GM12878 (cell line): ENCODE results near the gene CUTC. TPM values are rescaled to one million over a fixed set of nuclear protein-coding genes. Genes with fewer than 3 reads are reported as not detected.

Experiments
- ATAC-seq: fragments of 200-7000 bp; cut with Tn5 transposase; 3 replicates; pipeline ENCODE4 v1.9.1; 2020; ENCODE audit warnings: mild to moderate bottlenecking, moderate library complexity
- BruUV-seq: library from RNA; stranded (reverse); fragments of 400-500 nt; replicated peaks from 2 replicates; lab custom pipeline; 2021; lab: Mats Ljungman, UMichigan
- CTCF ChIA-PET: fragments of 300-600 bp; sonication (Branson Sonifier 250); formaldehyde crosslinking; extraction: SDS; loops from one replicate; lab custom pipeline; 2021; ENCODE audit warnings: inconsistent platforms; lab: Yijun Ruan, JAX
- POLR2A ChIA-PET: fragments of 350-600 bp; formaldehyde crosslinking; extraction: SDS; loops from one replicate; lab custom pipeline; 2021; ENCODE audit warnings: inconsistent platforms; lab: Charles Lee
- RAD21 ChIA-PET: fragments of 300-600 bp; sonication (Branson Sonifier 250); formaldehyde crosslinking; loops from one replicate; lab custom pipeline; 2023; ENCODE audit warnings: antibody characterized with exemption; ENCODE audit not compliant: unreplicated experiment; lab: Charles Lee
- SMC1A ChIA-PET: fragments of 300-600 bp; sonication (Branson Sonifier 250); formaldehyde crosslinking; loops from one replicate; lab custom pipeline; 2023; ENCODE audit not compliant: unreplicated experiment, uncharacterized antibody; lab: Charles Lee
- DNase-seq: peaks from one replicate; pipeline ENCODE4 v3.0.0-alpha.2; 2011; ENCODE audit warnings: low read depth, low spot score
- FAIRE-seq: peaks from 3 replicates; lab custom pipeline; 2011; peaks lifted over from hg19 to GRCh38; lab: Jason Lieb, UNC
- H2AFZ ChIP-seq: 2 replicates; pipeline ENCODE4 v1.6.0; 2011; ENCODE audit warnings: low read depth, low read length, control low read depth; ENCODE audit not compliant: control insufficient read depth
- H3K27ac ChIP-seq: 2 replicates; pipeline ENCODE4 v1.5.1; 2011; ENCODE audit warnings: control low read depth; ENCODE audit not compliant: control insufficient read depth, insufficient read depth
- H3K27me3 ChIP-seq, 2 experiments: replicated peaks in 1 of 2; 2 replicates each; pipeline versions ENCODE4 v1.6.0 to v1.6.1; 2011; ENCODE audit warnings: low read length in 1 of 2; ENCODE audit not compliant: control insufficient read depth in 2 of 2, insufficient read depth in 2 of 2
- H3K36me3 ChIP-seq, 2 experiments: 2 replicates each; pipeline ENCODE4 v1.5.1; 2011; ENCODE audit warnings: low read length in 1 of 2; ENCODE audit not compliant: control insufficient read depth in 2 of 2, insufficient read depth in 2 of 2
- H3K4me1 ChIP-seq: 2 replicates; pipeline ENCODE4 v1.6.1; 2011; ENCODE audit warnings: mild to moderate bottlenecking, low read length, moderate library complexity, mixed read lengths; ENCODE audit not compliant: control insufficient read depth, insufficient read depth
- H3K4me2 ChIP-seq: 2 replicates; pipeline ENCODE4 v1.6.0; 2011; ENCODE audit warnings: control low read depth; ENCODE audit not compliant: control insufficient read depth, insufficient read depth
- H3K4me3 ChIP-seq: fragments of 200-600 bp; sonication (generic); 2 replicates; pipeline ENCODE4 v1.5.1; 2016
- H3K79me2 ChIP-seq: 2 replicates; pipeline ENCODE4 v1.6.0; 2011; ENCODE audit warnings: low read length; ENCODE audit not compliant: control insufficient read depth, insufficient read depth
- H3K9ac ChIP-seq: 2 replicates; pipeline ENCODE4 v1.8.0; 2011; ENCODE audit warnings: low read length, control low read depth, mixed read lengths; ENCODE audit not compliant: control insufficient read depth, insufficient read depth
- H3K9me3 ChIP-seq: replicated peaks from 3 replicates; pipeline ENCODE4 v1.5.1; 2011; ENCODE audit warnings: mild to moderate bottlenecking, low read length; ENCODE audit not compliant: control insufficient read depth, insufficient read depth
- H4K20me1 ChIP-seq: 2 replicates; pipeline ENCODE4 v1.6.0; 2011; ENCODE audit not compliant: control insufficient read depth, insufficient read depth
- BCL3 ChIP-seq: IDR thresholded peaks from 2 replicates; pipeline ENCODE4 v1.6.1; 2011; ENCODE audit warnings: borderline replicate concordance, low read depth, mild to moderate bottlenecking, moderate library complexity, low read length; ENCODE audit not compliant: insufficient read depth, poor library complexity, severe bottlenecking
- CHD2 ChIP-seq: IDR thresholded peaks from 2 replicates; pipeline ENCODE4 v1.6.1; 2011; ENCODE audit warnings: low read depth, low read length, improper control_type of control experiment, borderline replicate concordance
- ZBTB40 ChIP-seq: fragments of 450-650 bp; IDR thresholded peaks from 2 replicates; pipeline ENCODE4 v1.6.1; 2016; ENCODE audit warnings: mild to moderate bottlenecking, moderate library complexity, borderline replicate concordance
- ZNF207 ChIP-seq: fragments of 450-650 bp; IDR thresholded peaks from 2 replicates; pipeline ENCODE4 v1.6.1; 2014; ENCODE audit warnings: antibody characterized with exemption, mild to moderate bottlenecking, borderline replicate concordance
- WGBS: methylation state at CpG from one replicate; pipeline ENCODE4 v1.1.6; 2016; ENCODE audit warnings: low lambda C conversion rate; ENCODE audit not compliant: insufficient replicate concordance, insufficient coverage; ENCODE audit errors: missing lambda C conversion rate; 5-methylcytosine and 5-hydroxymethylcytosine counted together
- in situ Hi-C: fragments of 300-500 bp; cut with MboI; formaldehyde crosslinking; loops from 9 replicates; pipeline ENCODE4 v1.14.3; 2018; ENCODE audit warnings: mixed read lengths
- intact Hi-C: fragments of 100-400 bp; cut with micrococcal nuclease; formaldehyde crosslinking; loops from one replicate; pipeline ENCODE4 v1.14.2; 2022; ENCODE audit not compliant: unreplicated experiment
- polyA plus RNA-seq, 11 experiments: library from polyadenylated mRNA; depleted of rRNA in 4 of 11; unstranded in 6 of 11; stranded (reverse) in 5 of 11; fragments of >200 nt; fragmentation: Nextera tagmentation in 4 of 11; fragmentation: Illumina TruSeq in 1 of 11; extraction: Ambion mirVana in 4 of 11; extraction: Trizol in 1 of 11; gene quantifications; 1 replicate in 1 of 11; 2 replicates in 10 of 11; pipeline versions ENCODE4 v1.2.1 to v1.2.3, GENCODE V29; 2011 to 2016; ENCODE audit warnings: inconsistent platforms in 2 of 11, missing spikeins in 2 of 11, low read depth in 1 of 11
- total RNA-seq, 4 experiments: library from RNA; depleted of rRNA in 3 of 4; stranded (reverse); fragments of >200 nt in 3 of 4; fragmentation: Illumina TruSeq in 1 of 4; extraction: Trizol in 1 of 4; gene quantifications; 2 replicates each; pipeline versions ENCODE4 v1.2.1 to v1.2.3, GENCODE V29; 2013 to 2021
- TF ChIP-seq, protein P1 (sequence below): fragments of 450-650 bp; IDR thresholded peaks from 2 replicates; pipeline ENCODE4 v1.6.1; 2017; ENCODE audit warnings: antibody characterized with exemption, mild to moderate bottlenecking, moderate library complexity

CUTC gene
- total and polyA plus RNA-seq, 10 of the 15 experiments (the other 5 are each of a cell fraction or from before 2014, with no cell fraction given): 23.8 to 71.7 (median 40.8) TPM

GRCh38 chr10:99693933-99694583 lies 38.0 kb upstream of the CUTC start:
- in situ Hi-C loops: no loop called here
- ChIA-PET POLR2A (no interaction called here), SMC1A (no interaction called here), CTCF (no interaction called here), RAD21 (no interaction called here)
- Histone ChIP-seq H3K27ac (no peak overlapping the region), H2AFZ (no peak overlapping the region), H3K4me2 (no peak overlapping the region), H3K36me3 (peaks cover 2 to 12% of the 10 kb centered on the region in 2 experiments; a peak in 3 of 4 replicates), H4K20me1 (no peaks in the 10 kb centered on the region), H3K27me3 (no peaks in the 10 kb centered on the region), H3K9me3 (no peaks in the 10 kb centered on the region), H3K4me3 (no peak overlapping the region), H3K9ac (no peak overlapping the region), H3K4me1 (no peaks in the 10 kb centered on the region), H3K79me2 (no peaks in the 10 kb centered on the region)
- FAIRE-seq (no peak), ATAC-seq (no peak), DNase-seq (no peak)
- intact Hi-C loops: no loop called here
- no TSS peak for BruUV-seq
- TF ChIP-seq BCL3: no peak
- TF ChIP-seq, protein P1, sequence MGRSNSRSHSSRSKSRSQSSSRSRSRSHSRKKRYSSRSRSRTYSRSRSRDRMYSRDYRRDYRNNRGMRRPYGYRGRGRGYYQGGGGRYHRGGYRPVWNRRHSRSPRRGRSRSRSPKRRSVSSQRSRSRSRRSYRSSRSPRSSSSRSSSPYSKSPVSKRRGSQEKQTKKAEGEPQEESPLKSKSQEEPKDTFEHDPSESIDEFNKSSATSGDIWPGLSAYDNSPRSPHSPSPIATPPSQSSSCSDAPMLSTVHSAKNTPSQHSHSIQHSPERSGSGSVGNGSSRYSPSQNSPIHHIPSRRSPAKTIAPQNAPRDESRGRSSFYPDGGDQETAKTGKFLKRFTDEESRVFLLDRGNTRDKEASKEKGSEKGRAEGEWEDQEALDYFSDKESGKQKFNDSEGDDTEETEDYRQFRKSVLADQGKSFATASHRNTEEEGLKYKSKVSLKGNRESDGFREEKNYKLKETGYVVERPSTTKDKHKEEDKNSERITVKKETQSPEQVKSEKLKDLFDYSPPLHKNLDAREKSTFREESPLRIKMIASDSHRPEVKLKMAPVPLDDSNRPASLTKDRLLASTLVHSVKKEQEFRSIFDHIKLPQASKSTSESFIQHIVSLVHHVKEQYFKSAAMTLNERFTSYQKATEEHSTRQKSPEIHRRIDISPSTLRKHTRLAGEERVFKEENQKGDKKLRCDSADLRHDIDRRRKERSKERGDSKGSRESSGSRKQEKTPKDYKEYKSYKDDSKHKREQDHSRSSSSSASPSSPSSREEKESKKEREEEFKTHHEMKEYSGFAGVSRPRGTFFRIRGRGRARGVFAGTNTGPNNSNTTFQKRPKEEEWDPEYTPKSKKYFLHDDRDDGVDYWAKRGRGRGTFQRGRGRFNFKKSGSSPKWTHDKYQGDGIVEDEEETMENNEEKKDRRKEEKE: no peak
- no peak for TF ChIP-seq ZBTB40
- TF ChIP-seq ZNF207: no peak
- TF ChIP-seq CHD2: no peak
- 98% methylated on average over 3 of the region's 3 CpGs for WGBS
